Measurements from ENCODE around the gene ZNF516.
A peak's percentile ranks its signal among the peaks of the same experiment; 100 is the strongest.

The ZNF516 gene

GRCh38 chr18:76429262-76430126, 65.5 kb downstream of the ZNF516 start:
- Histone ChIP-seq H3K9me3 (ENCODE audit: control insufficient read depth, low read length) (no peaks in the 10 kb centered on the region), H3K9ac (no peak overlapping the region), H3K79me2 (peaks cover 73% of the 10 kb centered on the region), H3K36me3 (ENCODE audit: control insufficient read depth, insufficient read depth, low read length) (no peaks in the 10 kb centered on the region), H3K4me2 (ENCODE audit: low read length) (no peak overlapping the region), H3K27me3 (ENCODE audit: control insufficient read depth, insufficient read depth, low read length) (no peaks in the 10 kb centered on the region), H3K4me3 (ENCODE audit: low read depth, low read length) (no peak overlapping the region), H3K27ac (no peak overlapping the region), H3K4me1 (no peaks in the 10 kb centered on the region), H2AFZ (no peak overlapping the region)
- no peak for TF ChIP-seq CTCF (IDR thresholded peaks at IDR 0.05)

- no peak overlapping the region for H3K9ac ChIP-seq
- no peak overlapping the region for H3K4me2 ChIP-seq (ENCODE audit: low read length)
- H3K4me3 ChIP-seq (ENCODE audit: low read depth, low read length) = no peak overlapping the region
- H3K27ac ChIP-seq = no peak overlapping the region
- H2AFZ ChIP-seq = no peak overlapping the region
- H3K9me3 ChIP-seq (ENCODE audit: control insufficient read depth, low read length) = no peaks in the 10 kb centered on the region
- no peaks in the 10 kb centered on the region for H3K27me3 ChIP-seq (ENCODE audit: control insufficient read depth, insufficient read depth, low read length)
- no peak for TF ChIP-seq CTCF (IDR thresholded peaks at IDR 0.05)
- H3K36me3 ChIP-seq (ENCODE audit: control insufficient read depth, insufficient read depth, low read length) = no peaks in the 10 kb centered on the region
- no peaks in the 10 kb centered on the region for H3K4me1 ChIP-seq
- H3K79me2 ChIP-seq = peaks cover 64% of the 10 kb centered on the region
Measured at GRCh38 chr18:76428396-76429261, 66.4 kb downstream of the ZNF516 start.

GRCh38 chr18:76426737-76427305, 68.2 kb downstream of the ZNF516 start:
- H3K27ac ChIP-seq = no peak overlapping the region
- no peaks in the 10 kb centered on the region for H3K9me3 ChIP-seq (ENCODE audit: control insufficient read depth, low read length)
- H2AFZ ChIP-seq = no peak overlapping the region
- no peaks in the 10 kb centered on the region for H3K36me3 ChIP-seq (ENCODE audit: control insufficient read depth, insufficient read depth, low read length)
- no peak overlapping the region for H3K4me2 ChIP-seq (ENCODE audit: low read length)
- H3K9ac ChIP-seq = no peak overlapping the region
- no peaks in the 10 kb centered on the region for H3K27me3 ChIP-seq (ENCODE audit: control insufficient read depth, insufficient read depth, low read length)
- peak; percentile 37 for TF ChIP-seq CTCF (IDR thresholded peaks at IDR 0.05)
- H3K4me1 ChIP-seq = no peaks in the 10 kb centered on the region
- H3K79me2 ChIP-seq = peaks cover 50% of the 10 kb centered on the region
- no peak overlapping the region for H3K4me3 ChIP-seq (ENCODE audit: low read depth, low read length)

GRCh38 chr18:76425146-76426131, 69.6 kb downstream of the ZNF516 start:
- H3K27ac ChIP-seq = no peak overlapping the region
- H3K4me1 ChIP-seq = peaks cover 4% of the 10 kb centered on the region

More at GRCh38 chr18:76425146-76426131, 69.6 kb downstream of the ZNF516 start:
- TF ChIP-seq CTCF (IDR thresholded peaks at IDR 0.05) = no peak
- Histone ChIP-seq H3K9ac (no peak overlapping the region), H3K4me2 (ENCODE audit: low read length) (no peak overlapping the region), H3K27me3 (ENCODE audit: control insufficient read depth, insufficient read depth, low read length) (no peaks in the 10 kb centered on the region), H2AFZ (no peak overlapping the region), H3K9me3 (ENCODE audit: control insufficient read depth, low read length) (no peaks in the 10 kb centered on the region), H3K4me3 (ENCODE audit: low read depth, low read length) (no peak overlapping the region), H3K79me2 (peaks cover 43% of the 10 kb centered on the region), H3K36me3 (ENCODE audit: control insufficient read depth, insufficient read depth, low read length) (no peaks in the 10 kb centered on the region)
